Neural progenitor cell (in vitro differentiated cells): ENCODE data around the gene PHLDB2. TPM values are rescaled to one million over a fixed set of nuclear protein-coding genes. Genes with fewer than 3 reads are reported as not detected.

Source experiments
- DNase-seq: peaks from one replicate; pipeline ENCODE4 v3.0.0-alpha.2; 2016; ENCODE audit warnings: low spot score
- H2AFZ ChIP-seq: fragments of 200-600 bp; sonication (generic); replicated peaks from 2 replicates; pipeline ENCODE4 v1.6.1; 2016; ENCODE audit warnings: antibody characterized with exemption
- H3F3A ChIP-seq: fragments of 200-600 bp; sonication (generic); 2 replicates; pipeline ENCODE4 v1.6.1; 2016; ENCODE audit warnings: antibody characterized with exemption, low read depth
- H3K27ac ChIP-seq: fragments of 200-600 bp; sonication (generic); 2 replicates; pipeline ENCODE4 v1.5.1; 2016; ENCODE audit warnings: mild to moderate bottlenecking
- H3K27me3 ChIP-seq: fragments of 200-600 bp; sonication (generic); 2 replicates; pipeline ENCODE4 v1.6.1; 2016; ENCODE audit warnings: mild to moderate bottlenecking, moderate library complexity
- H3K36me3 ChIP-seq: fragments of 200-600 bp; sonication (generic); 2 replicates; pipeline ENCODE4 v1.5.1; 2016
- H3K4me1 ChIP-seq: fragments of 200-600 bp; sonication (generic); 2 replicates; pipeline ENCODE4 v1.6.1; 2016; ENCODE audit warnings: mixed run types
- H3K4me2 ChIP-seq: fragments of 200-600 bp; sonication (generic); 2 replicates; pipeline ENCODE4 v1.6.1; 2016
- H3K4me3 ChIP-seq: fragments of 200-600 bp; sonication (generic); 2 replicates; pipeline ENCODE4 v1.5.1; 2016
- H3K79me2 ChIP-seq: fragments of 200-600 bp; sonication (generic); 2 replicates; pipeline ENCODE4 v1.6.1; 2016; ENCODE audit warnings: low read depth
- H3K9ac ChIP-seq: fragments of 200-600 bp; sonication (generic); 2 replicates; pipeline ENCODE4 v1.6.1; 2016
- H3K9me3 ChIP-seq: fragments of 200-600 bp; sonication (generic); 2 replicates; pipeline ENCODE4 v1.5.1; 2016; ENCODE audit warnings: low read depth
- H4K20me1 ChIP-seq: fragments of 200-600 bp; sonication (generic); 2 replicates; pipeline ENCODE4 v1.6.1; 2016; ENCODE audit warnings: low read depth
- H3K27ac Mint-ChIP-seq: 3 replicates; pipeline ENCODE4 v1.8.0; 2021; ENCODE audit warnings: mixed read lengths
- H3K27me3 Mint-ChIP-seq: 2 replicates; pipeline ENCODE4 v1.8.0; 2022; ENCODE audit warnings: low read depth, mild to moderate bottlenecking, inconsistent platforms, moderate library complexity, mixed read lengths; ENCODE audit not compliant: insufficient read depth
- H3K36me3 Mint-ChIP-seq: 3 replicates; pipeline ENCODE4 v1.8.0; 2021; ENCODE audit warnings: mixed read lengths
- H3K4me1 Mint-ChIP-seq: 3 replicates; pipeline ENCODE4 v1.8.0; 2021; ENCODE audit warnings: mixed read lengths
- H3K4me3 Mint-ChIP-seq: 3 replicates; pipeline ENCODE4 v1.8.0; 2021; ENCODE audit warnings: mild to moderate bottlenecking, moderate library complexity, mixed read lengths
- H3K9me3 Mint-ChIP-seq: 3 replicates; pipeline ENCODE4 v1.8.0; 2020; ENCODE audit warnings: mixed read lengths
- CTCF ChIP-seq: fragments of 200-600 bp; sonication (generic); IDR thresholded peaks from 2 replicates; pipeline ENCODE4 v1.5.1; 2017; ENCODE audit warnings: antibody characterized with exemption, mild to moderate bottlenecking
- EZH2 ChIP-seq: fragments of 200-600 bp; sonication (generic); IDR thresholded peaks from 2 replicates; pipeline ENCODE4 v1.6.1; 2017; ENCODE audit warnings: antibody characterized with exemption, mild to moderate bottlenecking, moderate library complexity
- EZH2phosphoT487 ChIP-seq: fragments of 200-600 bp; sonication (generic); IDR thresholded peaks from 2 replicates; pipeline ENCODE4 v1.6.1; 2017; ENCODE audit warnings: antibody characterized with exemption
- total RNA-seq: library from RNA; depleted of rRNA; stranded (reverse); fragments of >200 nt; gene quantifications from 2 replicates; pipeline ENCODE4 v1.2.3, GENCODE V29; 2015; ENCODE audit warnings: low replicate concordance

PHLDB2 gene
- total RNA-seq, 1 donor from 2014 or later: 15.9 TPM

DNA sequence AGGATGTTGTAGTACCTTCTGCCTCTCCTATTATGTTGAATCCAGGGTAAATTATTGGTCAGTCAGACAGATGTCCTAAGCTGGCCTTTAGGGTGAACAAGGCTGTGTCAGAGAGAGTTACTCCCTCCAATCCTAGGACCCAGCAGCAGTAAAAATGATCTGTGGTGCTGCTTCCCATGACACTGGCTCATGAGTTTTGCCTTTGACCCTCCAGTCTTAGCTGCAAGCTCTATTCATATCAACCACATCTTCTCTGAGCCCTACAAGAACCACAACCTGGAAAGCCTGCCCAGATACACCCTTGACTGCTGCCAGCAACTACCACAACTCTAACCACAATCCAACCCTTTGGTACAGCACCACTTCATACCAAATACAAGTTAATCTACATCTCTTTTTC is 27.2 kb upstream of the PHLDB2 start:
- H3K4me1 ChIP-seq: no peaks in the 10 kb centered on the region
- no peaks in the 10 kb centered on the region for H3K36me3 ChIP-seq
- TF ChIP-seq EZH2phosphoT487 (no peak), CTCF (no peak), EZH2 (no peak)
- no peak overlapping the region for H3K4me3 ChIP-seq
- Mint-ChIP-seq H3K27ac (no peak overlapping the region), H3K4me3 (no peak overlapping the region), H3K9me3 (no peaks in the 10 kb centered on the region), H3K4me1 (no peaks in the 10 kb centered on the region), H3K36me3 (no peaks in the 10 kb centered on the region), H3K27me3 (peaks cover 2% of the 10 kb centered on the region)
- no peaks in the 10 kb centered on the region for H4K20me1 ChIP-seq
- H3F3A ChIP-seq: peaks cover 12% of the 10 kb centered on the region
- H3K9me3 ChIP-seq: no peaks in the 10 kb centered on the region
- no peak for DNase-seq
- peaks cover 9% of the 10 kb centered on the region for H3K27me3 ChIP-seq
- no peak overlapping the region for H3K9ac ChIP-seq
- no peaks in the 10 kb centered on the region for H3K79me2 ChIP-seq
- H3K27ac ChIP-seq: no peak overlapping the region
- H3K4me2 ChIP-seq: no peak overlapping the region
- H2AFZ ChIP-seq: no peak overlapping the region

GRCh38 chr3:111837112-111837511 is 22.0 kb upstream of the PHLDB2 start:
- H3K9me3 ChIP-seq: no peaks in the 10 kb centered on the region
- no peak overlapping the region for H3K4me2 ChIP-seq
- H3K27ac ChIP-seq: no peak overlapping the region
- no peaks in the 10 kb centered on the region for H3K79me2 ChIP-seq
- H3K9ac ChIP-seq: no peak overlapping the region
- no peak for DNase-seq
- Mint-ChIP-seq H3K36me3 (no peaks in the 10 kb centered on the region), H3K4me1 (no peaks in the 10 kb centered on the region), H3K27me3 (peaks cover 2% of the 10 kb centered on the region), H3K27ac (no peak overlapping the region), H3K4me3 (no peak overlapping the region), H3K9me3 (no peaks in the 10 kb centered on the region)
- no peaks in the 10 kb centered on the region for H3K4me1 ChIP-seq
- H3F3A ChIP-seq: peaks cover 10% of the 10 kb centered on the region
- TF ChIP-seq EZH2phosphoT487 (no peak), EZH2 (no peak), CTCF (no peak)
- H3K27me3 ChIP-seq: peaks cover 21% of the 10 kb centered on the region
- H3K36me3 ChIP-seq: no peaks in the 10 kb centered on the region
- H4K20me1 ChIP-seq: no peaks in the 10 kb centered on the region
- no peak overlapping the region for H3K4me3 ChIP-seq
- no peak overlapping the region for H2AFZ ChIP-seq

- TF ChIP-seq EZH2phosphoT487 (no peak), CTCF (no peak), EZH2 (no peak)
- H3K27me3 ChIP-seq: peaks cover 21% of the 10 kb centered on the region
- H2AFZ ChIP-seq: no peak overlapping the region
- H3K9me3 ChIP-seq: no peaks in the 10 kb centered on the region
- DNase-seq: no peak
- no peaks in the 10 kb centered on the region for H4K20me1 ChIP-seq
- H3K4me1 Mint-ChIP-seq: no peaks in the 10 kb centered on the region
- H3K9ac ChIP-seq: no peak overlapping the region
- H3K27ac ChIP-seq: no peak overlapping the region
- H3K36me3 ChIP-seq: no peaks in the 10 kb centered on the region
- no peaks in the 10 kb centered on the region for H3K79me2 ChIP-seq
- no peak overlapping the region for H3K4me3 ChIP-seq
- peaks cover 7% of the 10 kb centered on the region for H3F3A ChIP-seq
- H3K4me3 Mint-ChIP-seq: no peak overlapping the region
- H3K27ac Mint-ChIP-seq: no peak overlapping the region
- H3K4me2 ChIP-seq: no peak overlapping the region
- H3K4me1 ChIP-seq: no peaks in the 10 kb centered on the region
- no peaks in the 10 kb centered on the region for H3K36me3 Mint-ChIP-seq
- no peaks in the 10 kb centered on the region for H3K9me3 Mint-ChIP-seq
- peaks cover 2% of the 10 kb centered on the region for H3K27me3 Mint-ChIP-seq
Observed at GRCh38 chr3:111838133-111838532, 20.9 kb upstream of the PHLDB2 start.
